NCI-H2081 treated with DMSO at 0.1 percent for 48 hours (cell line): ENCODE measurements around the gene OPN4.

Experiments
- DNase-seq: peaks from one replicate; lab custom pipeline; 2025; lab: John Stamatoyannopoulos, UW

OPN4 gene

GRCh38 chr10:86662186-86663045 is 8.1 kb downstream of the OPN4 start:
- no peak for DNase-seq

- DNase-seq, result no peak
These were observed 8.6 kb downstream of the OPN4 start for GRCh38 chr10:86663046-86663345.

- DNase-seq, result no peak
These were observed 9.4 kb downstream of the OPN4 start for GRCh38 chr10:86663576-86664339.

GRCh38 chr10:86664341-86665217 is 10.2 kb downstream of the OPN4 start:
- DNase-seq, result no peak

- no peak for DNase-seq
These were observed 10.9 kb downstream of the OPN4 start for GRCh38 chr10:86665218-86665607.

GRCh38 chr10:86665868-86666267 is 11.5 kb downstream of the OPN4 start:
- DNase-seq, result no peak

GRCh38 chr10:86666538-86666937 is 12.2 kb downstream of the OPN4 start:
- no peak for DNase-seq

- DNase-seq, result no peak
These were observed 13.3 kb downstream of the OPN4 start for GRCh38 chr10:86667421-86668181.

- no peak for DNase-seq
These were observed 14.2 kb downstream of the OPN4 start, which contains the start of gene LDB3 for GRCh38 chr10:86668297-86669165. Gene LDB3 (plus strand): TSS chr10:86668511. CDS start chr10:86668692, 181 bp downstream.

GRCh38 chr10:86670290-86670811 is 16.0 kb downstream of the OPN4 start:
- DNase-seq, result no peak

GRCh38 chr10:86670876-86671275 is 16.5 kb downstream of the OPN4 start:
- no peak for DNase-seq

GRCh38 chr10:86671419-86671818 is 17.1 kb downstream of the OPN4 start:
- no peak for DNase-seq

- DNase-seq, result no peak
These were observed 17.8 kb downstream of the OPN4 start for GRCh38 chr10:86671985-86672710.

GRCh38 chr10:86673216-86673826 is 19.0 kb downstream of the OPN4 start:
- no peak for DNase-seq

GRCh38 chr10:86673827-86674581 is 19.7 kb downstream of the OPN4 start:
- DNase-seq, result no peak

- no peak for DNase-seq
These were observed 20.6 kb downstream of the OPN4 start for GRCh38 chr10:86674912-86675311.

GRCh38 chr10:86677374-86677773 is 23.0 kb downstream of the OPN4 start:
- DNase-seq, result no peak

GRCh38 chr10:86678999-86679792 is 24.8 kb downstream of the OPN4 start:
- no peak for DNase-seq
